Uterus (tissue), 4 donors: ENCODE results near the gene TNFAIP2. TPM values are rescaled to one million over a fixed set of nuclear protein-coding genes. Genes with fewer than 3 reads are reported as not detected.
"Not testable (repeated sequence)": the region's sequence is repeated elsewhere in the genome, so short reads cannot be mapped to it uniquely, and the experiment has no call there.

Experiments
- DNase-seq, 2 donors: peaks; one replicate each; pipeline ENCODE4 v3.0.0-alpha.2; 2019 to 2020
- H3K27ac ChIP-seq, 2 donors: fragments of 200-600 bp; sonication (generic); 1 replicate in 1 of 2; 2 replicates in 1 of 2; pipeline ENCODE4 v1.5.1; 2016 to 2018
- H3K27me3 ChIP-seq, 2 donors: fragments of 200-600 bp; sonication (generic); one replicate each; pipeline ENCODE4 v1.5.1; 2018 to 2019; ENCODE audit warnings: control low read depth in 1 of 2
- H3K36me3 ChIP-seq, 2 donors: fragments of 200-600 bp; sonication (generic); one replicate each; pipeline ENCODE4 v1.5.1; 2019; ENCODE audit warnings: control low read depth in 1 of 2
- H3K4me1 ChIP-seq, 2 donors: fragments of 200-600 bp; sonication (generic); one replicate each; pipeline ENCODE4 v1.5.1; 2018 to 2019; ENCODE audit warnings: control low read depth in 1 of 2
- H3K4me3 ChIP-seq, 2 donors: fragments of 200-600 bp; sonication (generic); 1 replicate in 1 of 2; 2 replicates in 1 of 2; pipeline ENCODE4 v1.5.1; 2018 to 2019; ENCODE audit warnings: mild to moderate bottlenecking in 1 of 2
- H3K9me3 ChIP-seq, 2 donors: fragments of 200-600 bp; sonication (generic); one replicate each; pipeline ENCODE4 v1.5.1; 2019; ENCODE audit warnings: control low read depth in 1 of 2
- CTCF ChIP-seq, 4 experiments: fragments of 200-600 bp in 2 of 4; fragments of 450-650 bp in 2 of 4; sonication (generic) in 2 of 4; IDR thresholded peaks; one replicate each; pipeline ENCODE4 v1.5.1; 2016 to 2019; ENCODE audit warnings: antibody characterized with exemption in 4 of 4, mild to moderate bottlenecking in 2 of 4, moderate library complexity in 1 of 4
- POLR2A ChIP-seq, 2 donors: fragments of 450-650 bp; IDR thresholded peaks; one replicate each; pipeline ENCODE4 v1.6.1; 2016; ENCODE audit warnings: antibody characterized with exemption in 2 of 2, mild to moderate bottlenecking in 1 of 2, moderate library complexity in 1 of 2
- intact Hi-C: fragments of 100-400 bp; cut with DNase I; formaldehyde crosslinking; loops from one replicate; pipeline ENCODE4 v1.15.1; 2023; ENCODE audit warnings: low total_unique reads
- total RNA-seq, 4 donors: library from RNA; depleted of rRNA in 3 of 4; stranded (reverse); fragments of >200 nt in 3 of 4; gene quantifications; one replicate each; pipeline versions ENCODE4 v1.1.0 to v1.2.4, GENCODE V29; 2014 to 2023
- donor health status: DM: yes; HTN: yes; CAD: no.

The TNFAIP2 gene
- total RNA-seq, 4 donors from 2014 or later: 29.4 to 81.4 (median 60.6) TPM

- Histone ChIP-seq H3K4me1 (peaks cover 0 to 15% of the 10 kb centered on the region in 2 donors), H3K9me3 (no peaks in the 10 kb centered on the region), H3K36me3 (no peaks in the 10 kb centered on the region), H3K27me3 (no peaks in the 10 kb centered on the region), H3K27ac (no peak overlapping the region), H3K4me3 (no peak overlapping the region)
- intact Hi-C loops: no loop called here
- no peak for TF ChIP-seq CTCF (IDR thresholded peaks at IDR 0.05)
- no peak for TF ChIP-seq POLR2A (IDR thresholded peaks at IDR 0.05)
- DNase-seq: no peak
These were observed 6.6 kb upstream of the TNFAIP2 start for GRCh38 chr14:103116636-103117035.

- H3K4me3 ChIP-seq, H3K27ac ChIP-seq, intact Hi-C loops, H3K27me3 ChIP-seq, DNase-seq, H3K36me3 ChIP-seq, H3K9me3 ChIP-seq: not testable (repeated sequence)
- peaks cover 0 to 22% of the 10 kb centered on the region in 2 donors for H3K4me1 ChIP-seq
These were observed 5.8 kb upstream of the TNFAIP2 start for GRCh38 chr14:103117499-103117898.

- no peaks in the 10 kb centered on the region for H3K36me3 ChIP-seq
- H3K9me3 ChIP-seq: no peaks in the 10 kb centered on the region
- peak overlapping the region; percentile 48 to 53 for H3K27ac ChIP-seq
- intact Hi-C loops: no loop called here
- TF ChIP-seq POLR2A (IDR thresholded peaks at IDR 0.05): no peak
- no peak overlapping the region for H3K4me3 ChIP-seq
- H3K27me3 ChIP-seq: no peaks in the 10 kb centered on the region
- peak; percentile 72 to 78 for DNase-seq
- H3K4me1 ChIP-seq: peaks cover 0 to 22% of the 10 kb centered on the region in 2 donors
These were observed 5.1 kb upstream of the TNFAIP2 start for GRCh38 chr14:103118018-103118662.

- Histone ChIP-seq H3K9me3 (no peaks in the 10 kb centered on the region), H3K27ac (peak overlapping the region; percentile 48 to 53), H3K36me3 (no peaks in the 10 kb centered on the region), H3K4me1 (peaks cover 0 to 22% of the 10 kb centered on the region in 2 donors), H3K4me3 (no peak overlapping the region), H3K27me3 (no peaks in the 10 kb centered on the region)
- TF ChIP-seq CTCF (IDR thresholded peaks at IDR 0.05): no peak
- TF ChIP-seq POLR2A (IDR thresholded peaks at IDR 0.05): no peak
- intact Hi-C loops: no loop called here
- no peak for DNase-seq
These were observed 4.4 kb upstream of the TNFAIP2 start for GRCh38 chr14:103118663-103119404.

GRCh38 chr14:103119527-103119926 lies 3.7 kb upstream of the TNFAIP2 start:
- H3K36me3 ChIP-seq, intact Hi-C loops, H3K4me3 ChIP-seq, DNase-seq, H3K9me3 ChIP-seq, H3K27me3 ChIP-seq: not testable (repeated sequence)
- H3K27ac ChIP-seq: peak overlapping the region in 1 of 2 donors; percentile 1
- peaks cover 0 to 26% of the 10 kb centered on the region in 2 donors for H3K4me1 ChIP-seq

GRCh38 chr14:103121121-103121845 lies 2.0 kb upstream of the TNFAIP2 start:
- peak overlapping the region; percentile 90 to 92 for H3K27ac ChIP-seq
- DNase-seq: peak in 1 of 2 donors; percentile 29
- H3K4me1 ChIP-seq: peaks cover 0 to 28% of the 10 kb centered on the region in 2 donors
- H3K4me3 ChIP-seq: no peak overlapping the region
- TF ChIP-seq CTCF (IDR thresholded peaks at IDR 0.05): no peak
- TF ChIP-seq POLR2A (IDR thresholded peaks at IDR 0.05): no peak
- H3K36me3 ChIP-seq: no peaks in the 10 kb centered on the region
- H3K9me3 ChIP-seq: no peaks in the 10 kb centered on the region
- intact Hi-C loops: no loop called here
- no peaks in the 10 kb centered on the region for H3K27me3 ChIP-seq
